ENCODE measurements around the gene KIF6.
A peak's percentile ranks its signal among the peaks of the same experiment; 100 is the strongest.

Gene KIF6

GRCh38 chr6:39339096-39339867, 385.9 kb downstream of the KIF6 start:
- Mint-ChIP-seq H3K9me3 (no peaks in the 10 kb centered on the region), H3K27me3 (peaks cover 26% of the 10 kb centered on the region), H3K27ac (peak overlapping the region in 1 of 2 donors; percentile 12), H3K4me1 (peaks cover 10% of the 10 kb centered on the region), H3K4me3 (no peak overlapping the region)
- no peak for DNase-seq
- no peak for ATAC-seq

DNA sequence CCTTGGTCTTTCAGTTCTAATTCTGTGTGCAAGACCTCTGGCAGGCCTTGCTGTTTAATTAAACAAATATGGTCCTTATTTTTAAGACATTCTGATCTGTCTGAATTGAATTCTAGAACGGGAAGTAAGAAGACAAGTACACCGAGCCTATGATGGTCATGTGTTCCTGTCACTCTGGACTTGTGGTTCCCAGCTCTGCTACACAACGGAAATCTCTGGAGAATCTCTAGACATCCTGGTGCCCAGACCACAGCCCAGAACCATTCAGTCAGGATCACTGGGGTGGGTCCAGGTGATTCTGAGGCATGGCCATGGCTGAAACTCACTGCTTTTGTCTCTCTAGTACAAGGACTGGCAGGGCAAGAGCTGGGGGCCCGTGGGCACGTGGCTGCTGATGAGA, 386.8 kb downstream of the KIF6 start:
- DNase-seq (no peak), ATAC-seq (no peak)
- H3K4me1 Mint-ChIP-seq: peaks cover 10% of the 10 kb centered on the region
- H3K9me3 Mint-ChIP-seq: no peaks in the 10 kb centered on the region
- peaks cover 26% of the 10 kb centered on the region for H3K27me3 Mint-ChIP-seq
- no peak overlapping the region for H3K4me3 Mint-ChIP-seq
- no peak overlapping the region for H3K27ac Mint-ChIP-seq

DNA sequence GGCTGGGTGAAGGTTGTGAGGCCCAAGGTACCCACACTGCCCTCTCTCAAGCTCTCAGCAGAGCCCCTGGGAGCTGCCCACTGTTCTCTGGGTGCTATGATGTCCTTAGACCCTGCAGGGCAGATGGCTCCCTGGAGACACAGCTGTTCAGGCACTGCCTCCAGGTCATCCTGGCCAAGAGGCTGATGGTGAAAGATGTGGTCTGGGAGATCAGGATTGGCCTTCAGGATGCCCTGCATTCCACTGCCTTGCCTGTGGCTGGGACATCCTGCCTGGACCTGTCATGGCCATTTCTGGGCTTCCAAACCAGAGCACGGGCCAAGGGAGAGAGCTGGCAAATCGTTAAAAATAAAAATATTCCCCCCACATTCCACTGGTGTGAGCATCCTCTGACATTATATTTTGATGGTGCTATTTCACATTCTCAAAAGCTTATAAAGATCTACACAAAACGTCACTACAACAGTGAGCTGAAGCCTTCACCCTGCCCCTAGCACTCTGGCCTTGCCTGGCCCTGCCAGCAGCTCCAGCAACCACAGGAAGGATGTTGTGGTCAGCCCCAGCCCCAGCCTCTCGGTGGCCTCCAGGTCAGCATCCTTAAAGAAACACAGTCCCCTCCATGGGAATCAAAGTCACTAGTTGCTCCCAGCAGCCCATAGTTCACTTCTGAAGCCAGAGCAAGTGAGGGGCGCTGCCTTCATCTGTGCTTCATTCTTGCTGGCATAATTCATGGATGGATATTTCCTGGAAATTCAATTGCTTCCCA, 389.2 kb downstream of the KIF6 start:
- DNase-seq: no peak
- H3K9me3 Mint-ChIP-seq: no peaks in the 10 kb centered on the region
- no peak overlapping the region for H3K27ac Mint-ChIP-seq
- no peak overlapping the region for H3K4me3 Mint-ChIP-seq
- H3K27me3 Mint-ChIP-seq: peaks cover 42% of the 10 kb centered on the region
- H3K4me1 Mint-ChIP-seq: peaks cover 10% of the 10 kb centered on the region
- ATAC-seq: peak; percentile 76

- H3K27me3 Mint-ChIP-seq: peaks cover 56% of the 10 kb centered on the region
- DNase-seq (no peak), ATAC-seq (no peak)
- H3K4me1 Mint-ChIP-seq: peaks cover 10% of the 10 kb centered on the region
- H3K27ac Mint-ChIP-seq: no peak overlapping the region
- H3K9me3 Mint-ChIP-seq: no peaks in the 10 kb centered on the region
- H3K4me3 Mint-ChIP-seq: no peak overlapping the region
Observed at GRCh38 chr6:39333644-39334438, 391.4 kb downstream of the KIF6 start.

GRCh38 chr6:39330476-39330875, 394.7 kb downstream of the KIF6 start:
- Mint-ChIP-seq H3K4me1 (no peaks in the 10 kb centered on the region), H3K27me3 (peaks cover 44% of the 10 kb centered on the region), H3K27ac (no peak overlapping the region), H3K9me3 (no peaks in the 10 kb centered on the region), H3K4me3 (no peak overlapping the region)
- ATAC-seq (no peak), DNase-seq (no peak)

GRCh38 chr6:39330057-39330456, 395.2 kb downstream of the KIF6 start:
- DNase-seq (no peak), ATAC-seq (no peak)
- H3K4me3 Mint-ChIP-seq: no peak overlapping the region
- H3K27ac Mint-ChIP-seq: no peak overlapping the region
- H3K9me3 Mint-ChIP-seq: no peaks in the 10 kb centered on the region
- H3K4me1 Mint-ChIP-seq: no peaks in the 10 kb centered on the region
- H3K27me3 Mint-ChIP-seq: peaks cover 48% of the 10 kb centered on the region

DNA sequence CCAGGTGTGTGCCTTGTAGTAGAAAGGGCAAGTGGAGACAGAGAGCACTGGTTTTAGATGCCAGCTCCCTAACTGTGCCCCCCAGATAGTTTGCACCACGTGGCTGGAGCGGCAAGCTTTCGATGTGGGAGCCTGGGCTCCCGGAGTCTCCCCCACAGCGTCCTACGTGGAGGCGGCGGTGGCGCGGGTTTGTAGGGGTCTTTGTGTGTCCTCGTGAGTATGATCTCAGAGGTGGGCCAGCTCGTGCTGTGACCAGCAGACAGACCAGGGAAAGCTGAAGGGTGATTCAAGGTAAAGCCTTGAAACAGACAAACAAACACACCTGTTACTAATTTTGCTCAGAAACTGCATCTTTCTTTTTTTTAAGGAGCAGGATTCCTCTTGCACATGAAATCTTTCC, 397.1 kb downstream of the KIF6 start:
- H3K4me3 Mint-ChIP-seq: no peak overlapping the region

GRCh38 chr6:39327507-39327906, 397.7 kb downstream of the KIF6 start:
- H3K4me3 Mint-ChIP-seq: no peak overlapping the region
- no peak for ATAC-seq
- DNase-seq: no peak
- H3K27ac Mint-ChIP-seq: no peak overlapping the region
- H3K9me3 Mint-ChIP-seq: no peaks in the 10 kb centered on the region
- no peaks in the 10 kb centered on the region for H3K4me1 Mint-ChIP-seq
- peaks cover 44% of the 10 kb centered on the region for H3K27me3 Mint-ChIP-seq

More for the DNA sequence above, 397.1 kb downstream of the KIF6 start:
- Mint-ChIP-seq H3K4me1 (no peaks in the 10 kb centered on the region), H3K9me3 (no peaks in the 10 kb centered on the region), H3K27me3 (peaks cover 49% of the 10 kb centered on the region), H3K27ac (no peak overlapping the region)
- no peak for ATAC-seq
- DNase-seq: no peak

GRCh38 chr6:39322306-39322850, 402.8 kb downstream of the KIF6 start, which contains the start of gene KCNK16:
KCNK16 (minus strand) TSS chr6:39322702; CDS start chr6:39322540, 162 bp downstream.
- Mint-ChIP-seq H3K4me3 (no peak within 1 kb of the TSS), H3K4me1 (no peaks in the 10 kb centered on the region), H3K27me3 (peaks cover 56% of the 10 kb centered on the region), H3K27ac (no peak within 1 kb of the TSS), H3K9me3 (no peaks in the 10 kb centered on the region)
- ATAC-seq (peak; percentile 6), DNase-seq (no peak)

DNA sequence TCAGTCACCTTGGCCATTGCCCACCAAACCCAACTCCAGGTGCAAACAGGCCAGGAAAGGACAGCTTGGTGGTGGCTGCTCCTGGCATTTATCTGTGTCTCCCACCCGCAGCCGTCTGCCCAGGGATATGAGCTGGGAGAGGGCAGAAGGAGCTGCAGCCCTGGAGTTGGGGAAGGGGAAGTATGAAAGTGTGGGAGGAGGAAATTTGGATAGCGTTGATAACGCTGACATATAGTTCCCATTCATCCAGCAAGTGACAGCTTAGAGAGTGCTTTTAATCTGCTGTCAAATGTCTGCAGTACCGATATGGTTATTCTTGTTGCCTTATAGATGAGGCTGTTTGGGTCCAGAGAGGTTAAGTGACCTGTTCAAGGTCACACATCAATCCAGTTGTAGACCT, 403.4 kb downstream of the KIF6 start:
- H3K27ac Mint-ChIP-seq: no peak overlapping the region
- H3K27me3 Mint-ChIP-seq: peaks cover 56% of the 10 kb centered on the region
- no peaks in the 10 kb centered on the region for H3K9me3 Mint-ChIP-seq
- no peak for ATAC-seq
- DNase-seq: no peak
- no peak overlapping the region for H3K4me3 Mint-ChIP-seq
- H3K4me1 Mint-ChIP-seq: no peaks in the 10 kb centered on the region

GRCh38 chr6:39320363-39320984, 404.7 kb downstream of the KIF6 start:
- H3K4me1 Mint-ChIP-seq: no peaks in the 10 kb centered on the region
- H3K27ac Mint-ChIP-seq: no peak overlapping the region
- no peak for ATAC-seq
- H3K27me3 Mint-ChIP-seq: peaks cover 66% of the 10 kb centered on the region
- no peak overlapping the region for H3K4me3 Mint-ChIP-seq
- H3K9me3 Mint-ChIP-seq: no peaks in the 10 kb centered on the region
- no peak for DNase-seq

- H3K9me3 Mint-ChIP-seq: no peaks in the 10 kb centered on the region
- H3K27me3 Mint-ChIP-seq: peaks cover 67% of the 10 kb centered on the region
- no peak for ATAC-seq
- H3K4me3 Mint-ChIP-seq: no peak overlapping the region
- H3K27ac Mint-ChIP-seq: no peak overlapping the region
- no peak for DNase-seq
- H3K4me1 Mint-ChIP-seq: peaks cover 4% of the 10 kb centered on the region
Observed at GRCh38 chr6:39319621-39320362, 405.4 kb downstream of the KIF6 start.

DNA sequence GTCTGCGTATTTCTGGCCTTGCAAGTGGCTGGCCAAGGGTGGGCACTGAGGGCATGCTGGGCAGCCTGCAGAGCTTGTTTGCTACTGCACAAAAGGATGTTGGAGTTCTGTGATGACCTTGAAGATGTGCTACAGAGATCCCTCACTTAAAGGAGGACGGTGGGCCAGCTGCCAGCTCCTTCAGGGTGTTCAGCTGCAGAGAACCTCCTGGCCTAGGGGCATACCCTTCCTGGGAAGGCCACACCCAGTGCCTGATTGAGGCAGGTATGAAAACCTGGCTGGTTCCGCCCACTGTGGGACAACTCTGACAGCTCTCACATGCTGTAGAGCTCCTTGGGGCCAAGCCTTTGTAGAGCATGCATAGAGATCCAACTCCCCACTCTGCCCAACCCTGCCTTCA, 408.0 kb downstream of the KIF6 start:
- H3K9me3 Mint-ChIP-seq: no peaks in the 10 kb centered on the region
- no peak for DNase-seq
- H3K4me1 Mint-ChIP-seq: peaks cover 25% of the 10 kb centered on the region
- H3K4me3 Mint-ChIP-seq: no peak overlapping the region
- no peak for ATAC-seq
- H3K27me3 Mint-ChIP-seq: peaks cover 90% of the 10 kb centered on the region
- no peak overlapping the region for H3K27ac Mint-ChIP-seq

DNA sequence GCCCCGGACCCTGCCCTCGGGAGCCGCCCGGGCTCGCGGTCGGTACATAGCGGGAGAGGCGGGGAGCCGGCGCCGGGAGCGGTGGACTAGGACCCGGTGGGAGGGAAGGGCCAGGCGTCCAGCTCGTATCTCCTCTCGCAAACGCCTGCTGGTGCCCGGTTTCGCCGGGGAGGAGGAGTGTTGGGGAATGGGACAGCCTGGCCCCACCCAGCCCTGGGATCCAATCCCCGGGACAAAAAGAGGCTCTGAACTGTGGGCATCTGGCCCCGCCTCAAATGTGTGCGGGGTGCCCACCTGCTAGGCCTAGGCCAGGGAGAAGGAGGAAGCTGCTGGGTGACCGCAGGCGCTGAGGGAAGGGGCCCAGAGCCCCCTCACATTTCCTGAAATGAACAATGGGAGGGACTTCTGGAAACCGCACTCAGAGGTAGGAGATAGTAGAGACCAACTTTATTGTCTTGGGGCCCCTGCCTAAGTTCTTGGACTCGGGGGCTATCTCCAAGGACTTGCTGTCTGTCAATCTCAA, 410.9 kb downstream of the KIF6 start, which contains the start of gene KCNK17:
KCNK17 (minus strand) TSS at position 147 of the 523 bp plus-strand sequence; CDS start at position 48, 99 bp downstream.
- peak within 1 kb of the TSS; percentile 62 to 74 for H3K4me3 Mint-ChIP-seq

More for the DNA sequence above, 410.9 kb downstream of the KIF6 start, which contains the start of gene KCNK17:
- Mint-ChIP-seq H3K4me1 (peaks cover 30% of the 10 kb centered on the region), H3K9me3 (no peaks in the 10 kb centered on the region), H3K27me3 (peaks cover 93% of the 10 kb centered on the region), H3K27ac (no peak within 1 kb of the TSS)
- DNase-seq (peak in 1 of 2 donors; percentile 21), ATAC-seq (peak; percentile 10)

All from stimulated activated naive CD8-positive, alpha-beta T cell treated with anti-CD3 and anti-CD28 coated beads, Interleukin-15, amount 100 ng/mL, for 72 hours (primary cell).